Gastroesophageal sphincter (tissue), 4 donors: ENCODE data around the gene FOXP4. TPM values are rescaled to one million over a fixed set of nuclear protein-coding genes. Genes with fewer than 3 reads are reported as not detected.

Source experiments
- ATAC-seq: fragments of 150-250 bp; one replicate; pipeline ENCODE4 v1.9.1; 2016; ENCODE audit warnings: mild to moderate bottlenecking, moderate library complexity
- H3K27ac ChIP-seq, 4 donors: fragments of 200-600 bp; sonication (generic) in 3 of 4; 1 replicate in 3 of 4; 2 replicates in 1 of 4; pipeline ENCODE4 v1.5.1; 2016 to 2019
- H3K27me3 ChIP-seq: fragments of 200-600 bp; sonication (generic); one replicate; pipeline ENCODE4 v1.5.1; 2019
- H3K36me3 ChIP-seq, 2 donors: fragments of 200-600 bp; sonication (generic); one replicate each; pipeline ENCODE4 v1.5.1; 2019; ENCODE audit warnings: control low read depth in 1 of 2
- H3K4me1 ChIP-seq, 3 donors: fragments of 200-600 bp; sonication (generic); 1 replicate in 2 of 3; 2 replicates in 1 of 3; pipeline ENCODE4 v1.5.1; 2016 to 2019; ENCODE audit warnings: control low read depth in 2 of 3
- H3K4me3 ChIP-seq, 2 donors: fragments of 200-600 bp; sonication (generic); one replicate each; pipeline ENCODE4 v1.5.1; 2019; ENCODE audit warnings: mild to moderate bottlenecking in 1 of 2, moderate library complexity in 1 of 2
- H3K9me3 ChIP-seq, 3 donors: fragments of 200-600 bp; sonication (generic); one replicate each; pipeline ENCODE4 v1.5.1; 2017 to 2019; ENCODE audit warnings: control low read depth in 2 of 3
- EP300 ChIP-seq: sonication (generic); formaldehyde crosslinking; IDR thresholded peaks from one replicate; pipeline ENCODE4 v1.6.1; 2017; ENCODE audit warnings: antibody characterized with exemption, mild to moderate bottlenecking
- POLR2A ChIP-seq, 2 donors: fragments of 450-650 bp; IDR thresholded peaks; one replicate each; pipeline ENCODE4 v1.6.1; 2017; ENCODE audit warnings: antibody characterized with exemption in 2 of 2, mild to moderate bottlenecking in 2 of 2, moderate library complexity in 1 of 2
- POLR2AphosphoS5 ChIP-seq: sonication (generic); formaldehyde crosslinking; IDR thresholded peaks from one replicate; pipeline ENCODE4 v1.6.1; 2017; ENCODE audit warnings: antibody characterized with exemption
- WGBS, 2 donors: methylation state at CpG; one replicate each; pipeline ENCODE4 v1.1.5; 2018; ENCODE audit warnings: low coverage in 1 of 2; 5-methylcytosine and 5-hydroxymethylcytosine counted together
- total RNA-seq, 4 donors: library from RNA; depleted of rRNA; stranded (reverse); fragments of >200 nt; gene quantifications; one replicate each; pipeline ENCODE4 v1.1.0, GENCODE V29; 2016
- TF ChIP-seq, protein P1 (sequence below), 4 experiments: fragments of 200-600 bp in 2 of 4; fragments of 450-650 bp in 2 of 4; sonication (generic) in 1 of 4; IDR thresholded peaks; one replicate each; pipeline ENCODE4 v1.5.1; 2017 to 2019; ENCODE audit warnings: antibody characterized with exemption in 4 of 4, mild to moderate bottlenecking in 2 of 4, moderate library complexity in 2 of 4

Gene FOXP4
- total RNA-seq, 4 donors from 2014 or later, result 8.2 to 25.8 (median 11.7) TPM

DNA sequence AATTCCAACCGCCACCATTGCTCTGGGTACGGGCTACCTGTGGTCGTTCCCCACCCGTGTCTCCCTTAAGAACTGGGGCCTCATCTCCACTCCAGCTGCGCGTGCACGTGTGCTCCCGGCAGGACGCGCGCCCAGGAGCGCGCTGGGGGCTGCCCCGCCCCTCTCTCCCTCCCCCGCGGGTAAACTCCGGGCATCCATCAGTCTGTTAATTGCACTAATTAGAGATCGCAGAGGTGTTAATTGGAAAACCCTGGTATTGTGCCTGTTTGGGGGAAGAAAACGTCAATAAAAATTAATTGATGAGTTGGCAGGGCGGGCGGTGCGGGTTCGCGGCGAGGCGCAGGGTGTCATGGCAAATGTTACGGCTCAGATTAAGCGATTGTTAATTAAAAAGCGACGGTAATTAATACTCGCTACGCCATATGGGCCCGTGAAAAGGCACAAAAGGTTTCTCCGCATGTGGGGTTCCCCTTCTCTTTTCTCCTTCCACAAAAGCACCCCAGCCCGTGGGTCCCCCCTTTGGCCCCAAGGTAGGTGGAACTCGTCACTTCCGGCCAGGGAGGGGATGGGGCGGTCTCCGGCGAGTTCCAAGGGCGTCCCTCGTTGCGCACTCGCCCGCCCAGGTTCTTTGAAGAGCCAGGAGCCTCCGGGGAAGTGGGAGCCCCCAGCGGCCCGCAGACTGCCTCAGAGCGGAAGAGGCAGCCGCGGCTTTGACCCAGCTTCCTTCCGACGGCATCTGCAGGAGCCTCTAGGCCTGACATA is 14.4 kb downstream of the FOXP4 start:
- H3K9me3 ChIP-seq, result no peaks in the 10 kb centered on the region
- 30 to 42% methylated on average over 17 to 31 of the region's 53 CpGs for WGBS, 2 donors
- peak; percentile 74 for ATAC-seq
- TF ChIP-seq POLR2A (IDR thresholded peaks at IDR 0.05) (no peak), POLR2AphosphoS5 (no peak), EP300 (no peak)
- TF ChIP-seq, protein P1, sequence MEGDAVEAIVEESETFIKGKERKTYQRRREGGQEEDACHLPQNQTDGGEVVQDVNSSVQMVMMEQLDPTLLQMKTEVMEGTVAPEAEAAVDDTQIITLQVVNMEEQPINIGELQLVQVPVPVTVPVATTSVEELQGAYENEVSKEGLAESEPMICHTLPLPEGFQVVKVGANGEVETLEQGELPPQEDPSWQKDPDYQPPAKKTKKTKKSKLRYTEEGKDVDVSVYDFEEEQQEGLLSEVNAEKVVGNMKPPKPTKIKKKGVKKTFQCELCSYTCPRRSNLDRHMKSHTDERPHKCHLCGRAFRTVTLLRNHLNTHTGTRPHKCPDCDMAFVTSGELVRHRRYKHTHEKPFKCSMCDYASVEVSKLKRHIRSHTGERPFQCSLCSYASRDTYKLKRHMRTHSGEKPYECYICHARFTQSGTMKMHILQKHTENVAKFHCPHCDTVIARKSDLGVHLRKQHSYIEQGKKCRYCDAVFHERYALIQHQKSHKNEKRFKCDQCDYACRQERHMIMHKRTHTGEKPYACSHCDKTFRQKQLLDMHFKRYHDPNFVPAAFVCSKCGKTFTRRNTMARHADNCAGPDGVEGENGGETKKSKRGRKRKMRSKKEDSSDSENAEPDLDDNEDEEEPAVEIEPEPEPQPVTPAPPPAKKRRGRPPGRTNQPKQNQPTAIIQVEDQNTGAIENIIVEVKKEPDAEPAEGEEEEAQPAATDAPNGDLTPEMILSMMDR (IDR thresholded peaks at IDR 0.05), result no peak
- H3K4me1 ChIP-seq, result peaks cover 0 to 51% (median 0%) of the 10 kb centered on the region in 3 donors
- peak overlapping the region; percentile 43 to 52 for H3K4me3 ChIP-seq
- peaks cover 0 to 7% of the 10 kb centered on the region in 2 donors for H3K36me3 ChIP-seq
- H3K27ac ChIP-seq, result peak overlapping the region in 3 of 4 donors; percentile 0 to 70 (median 47)
- no peaks in the 10 kb centered on the region for H3K27me3 ChIP-seq

DNA sequence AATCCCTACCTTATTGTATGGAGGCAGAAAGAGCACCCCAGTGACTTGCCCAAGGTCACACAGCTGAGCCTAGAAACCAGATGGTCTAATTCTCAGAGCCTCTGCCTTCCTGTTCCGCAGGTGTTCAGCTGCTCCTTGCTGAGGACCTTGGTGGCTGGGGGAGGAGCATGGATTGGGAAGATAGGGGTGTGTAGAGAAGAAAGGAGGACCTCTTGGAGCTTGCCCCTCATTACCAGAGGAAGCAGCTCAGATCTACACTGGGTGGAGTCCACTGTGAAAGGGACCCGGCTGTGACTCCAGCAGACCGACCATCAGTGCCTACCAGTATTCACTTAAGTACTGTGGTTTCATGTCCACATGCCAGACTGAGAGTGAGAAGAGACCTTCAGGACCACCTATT is 15.2 kb downstream of the FOXP4 start:
- H3K4me3 ChIP-seq, result peak overlapping the region in 1 of 2 donors; percentile 52
- no peak for ATAC-seq
- 60% methylated on average over 1 of the region's 3 CpGs; no CpG with 5 or more reads in 1 of the 2 donors for WGBS, 2 donors
- TF ChIP-seq POLR2A (IDR thresholded peaks at IDR 0.05) (no peak), POLR2AphosphoS5 (no peak), EP300 (no peak)
- TF ChIP-seq, protein P1 (IDR thresholded peaks at IDR 0.05), result no peak
- peak overlapping the region in 1 of 4 donors; percentile 70 for H3K27ac ChIP-seq
- peaks cover 0 to 15% of the 10 kb centered on the region in 2 donors for H3K36me3 ChIP-seq
- H3K4me1 ChIP-seq, result peaks cover 0 to 51% (median 0%) of the 10 kb centered on the region in 3 donors
- no peaks in the 10 kb centered on the region for H3K27me3 ChIP-seq
- no peaks in the 10 kb centered on the region for H3K9me3 ChIP-seq

- Histone ChIP-seq H3K9me3 (no peaks in the 10 kb centered on the region), H3K27ac (no peak overlapping the region), H3K36me3 (peaks cover 0 to 23% of the 10 kb centered on the region in 2 donors), H3K4me1 (peaks cover 0 to 51% (median 0%) of the 10 kb centered on the region in 3 donors), H3K27me3 (no peaks in the 10 kb centered on the region), H3K4me3 (no peak overlapping the region)
- 88 to 94% methylated on average over 2 of the region's 10 CpGs for WGBS, 2 donors
- ATAC-seq, result no peak
- TF ChIP-seq, protein P1 (IDR thresholded peaks at IDR 0.05), result no peak
- TF ChIP-seq EP300 (no peak), POLR2AphosphoS5 (no peak), POLR2A (IDR thresholded peaks at IDR 0.05) (no peak)
Observed at GRCh38 chr6:41561931-41562911, 16.0 kb downstream of the FOXP4 start.

DNA sequence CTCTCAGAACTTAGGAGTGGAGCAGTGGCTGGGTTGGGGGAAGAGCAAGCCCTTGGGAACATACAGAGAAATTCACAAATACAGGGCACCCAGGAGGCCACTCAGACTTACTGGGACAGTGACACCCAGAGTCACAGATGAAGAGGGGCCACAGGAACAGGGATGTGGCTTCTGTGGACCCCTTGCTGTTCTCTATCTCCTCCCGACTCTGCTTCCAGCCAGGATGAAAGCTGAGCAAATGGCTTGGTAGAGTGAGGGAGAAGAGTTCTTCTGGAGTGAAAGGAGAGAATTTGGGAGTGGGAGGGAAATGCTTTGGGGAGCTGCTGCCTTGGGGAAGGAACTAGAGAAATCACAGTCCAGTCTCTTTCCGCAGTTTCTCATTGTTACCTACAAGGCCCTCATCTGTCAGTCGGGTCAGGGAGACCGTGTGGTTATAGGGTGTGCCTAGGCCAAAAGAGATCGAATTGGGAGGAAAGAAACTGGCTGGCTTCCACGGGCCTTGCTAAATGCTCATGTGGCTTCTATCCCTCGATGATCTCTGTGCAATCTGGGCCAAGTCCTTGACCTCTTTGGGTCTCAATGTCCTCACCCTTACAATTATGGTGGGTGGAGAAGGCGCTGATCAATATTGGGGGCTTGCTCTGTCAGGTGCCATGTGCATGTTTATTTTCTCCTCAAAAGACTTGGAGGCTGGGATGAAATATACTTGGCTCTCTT is 17.0 kb downstream of the FOXP4 start:
- no peak for ATAC-seq
- Histone ChIP-seq H3K27ac (no peak overlapping the region), H3K4me3 (no peak overlapping the region), H3K4me1 (peaks cover 0 to 52% (median 0%) of the 10 kb centered on the region in 3 donors), H3K36me3 (peaks cover 0 to 33% of the 10 kb centered on the region in 2 donors), H3K9me3 (no peaks in the 10 kb centered on the region), H3K27me3 (no peaks in the 10 kb centered on the region)
- 52 to 64% methylated on average over 6 to 7 of the region's 8 CpGs for WGBS, 2 donors
- TF ChIP-seq POLR2A (IDR thresholded peaks at IDR 0.05) (no peak), POLR2AphosphoS5 (no peak), EP300 (no peak)
- TF ChIP-seq, protein P1 (IDR thresholded peaks at IDR 0.05), result no peak
